ENCODE measurements around the gene PAX6.

Gene PAX6

GRCh38 chr11:31793264-31793663 is 17.9 kb downstream of the PAX6 start:
- DNase-seq = no peak
- TF ChIP-seq CTCF (IDR thresholded peaks at IDR 0.05; ENCODE audit: low read depth, low read length) = no peak
- H3K27ac ChIP-seq = no peak overlapping the region
- no peaks in the 10 kb centered on the region for H3K9me3 ChIP-seq (ENCODE audit: severe bottlenecking)
- H3K4me3 ChIP-seq (ENCODE audit: low read depth, low read length) = no peak overlapping the region
- no peaks in the 10 kb centered on the region for H3K36me3 ChIP-seq
- peaks cover 31% of the 10 kb centered on the region for H3K27me3 ChIP-seq (ENCODE audit: insufficient read depth, low read depth, severe bottlenecking)

- no peak for DNase-seq
- Histone ChIP-seq H3K4me3 (ENCODE audit: low read depth, low read length) (no peak overlapping the region), H3K36me3 (no peaks in the 10 kb centered on the region), H3K27me3 (ENCODE audit: insufficient read depth, low read depth, severe bottlenecking) (peaks cover 25% of the 10 kb centered on the region), H3K9me3 (ENCODE audit: severe bottlenecking) (no peaks in the 10 kb centered on the region), H3K27ac (no peak overlapping the region)
- TF ChIP-seq CTCF (IDR thresholded peaks at IDR 0.05; ENCODE audit: low read depth, low read length) = no peak
These were observed 18.7 kb downstream of the PAX6 start for GRCh38 chr11:31792456-31792855.

GRCh38 chr11:31792036-31792435 is 19.1 kb downstream of the PAX6 start:
- Histone ChIP-seq H3K36me3 (no peaks in the 10 kb centered on the region), H3K27me3 (ENCODE audit: insufficient read depth, low read depth, severe bottlenecking) (peaks cover 20% of the 10 kb centered on the region), H3K4me3 (ENCODE audit: low read depth, low read length) (no peak overlapping the region), H3K9me3 (ENCODE audit: severe bottlenecking) (no peaks in the 10 kb centered on the region), H3K27ac (no peak overlapping the region)
- no peak for DNase-seq
- no peak for TF ChIP-seq CTCF (IDR thresholded peaks at IDR 0.05; ENCODE audit: low read depth, low read length)

- DNase-seq = no peak
- Histone ChIP-seq H3K36me3 (no peaks in the 10 kb centered on the region), H3K27ac (no peak overlapping the region), H3K4me3 (ENCODE audit: low read depth, low read length) (no peak overlapping the region), H3K27me3 (ENCODE audit: insufficient read depth, low read depth, severe bottlenecking) (peaks cover 10% of the 10 kb centered on the region), H3K9me3 (ENCODE audit: severe bottlenecking) (no peaks in the 10 kb centered on the region)
- no peak for TF ChIP-seq CTCF (IDR thresholded peaks at IDR 0.05; ENCODE audit: low read depth, low read length)
These were observed 20.5 kb downstream of the PAX6 start for GRCh38 chr11:31790649-31791048.

- TF ChIP-seq CTCF (IDR thresholded peaks at IDR 0.05; ENCODE audit: low read depth, low read length) = no peak
- H3K4me3 ChIP-seq (ENCODE audit: low read depth, low read length) = no peak overlapping the region
- no peak overlapping the region for H3K27ac ChIP-seq
- H3K27me3 ChIP-seq (ENCODE audit: insufficient read depth, low read depth, severe bottlenecking) = no peaks in the 10 kb centered on the region
- no peak for DNase-seq
- H3K36me3 ChIP-seq = no peaks in the 10 kb centered on the region
- H3K9me3 ChIP-seq (ENCODE audit: severe bottlenecking) = no peaks in the 10 kb centered on the region
These were observed 23.0 kb downstream of the PAX6 start for GRCh38 chr11:31788085-31788484.

- no peak overlapping the region for H3K27ac ChIP-seq
- H3K9me3 ChIP-seq (ENCODE audit: severe bottlenecking) = no peaks in the 10 kb centered on the region
- no peaks in the 10 kb centered on the region for H3K36me3 ChIP-seq
- DNase-seq = no peak
- TF ChIP-seq CTCF (IDR thresholded peaks at IDR 0.05; ENCODE audit: low read depth, low read length) = no peak
- H3K27me3 ChIP-seq (ENCODE audit: insufficient read depth, low read depth, severe bottlenecking) = no peaks in the 10 kb centered on the region
- H3K4me3 ChIP-seq (ENCODE audit: low read depth, low read length) = no peak overlapping the region
These were observed 24.0 kb downstream of the PAX6 start for GRCh38 chr11:31786996-31787685.
